ENCODE data around the gene SORBS2.
"Not testable (repeated sequence)": the region's sequence is repeated elsewhere in the genome, so short reads cannot be mapped to it uniquely, and the experiment has no call there.

Gene SORBS2, protein sequence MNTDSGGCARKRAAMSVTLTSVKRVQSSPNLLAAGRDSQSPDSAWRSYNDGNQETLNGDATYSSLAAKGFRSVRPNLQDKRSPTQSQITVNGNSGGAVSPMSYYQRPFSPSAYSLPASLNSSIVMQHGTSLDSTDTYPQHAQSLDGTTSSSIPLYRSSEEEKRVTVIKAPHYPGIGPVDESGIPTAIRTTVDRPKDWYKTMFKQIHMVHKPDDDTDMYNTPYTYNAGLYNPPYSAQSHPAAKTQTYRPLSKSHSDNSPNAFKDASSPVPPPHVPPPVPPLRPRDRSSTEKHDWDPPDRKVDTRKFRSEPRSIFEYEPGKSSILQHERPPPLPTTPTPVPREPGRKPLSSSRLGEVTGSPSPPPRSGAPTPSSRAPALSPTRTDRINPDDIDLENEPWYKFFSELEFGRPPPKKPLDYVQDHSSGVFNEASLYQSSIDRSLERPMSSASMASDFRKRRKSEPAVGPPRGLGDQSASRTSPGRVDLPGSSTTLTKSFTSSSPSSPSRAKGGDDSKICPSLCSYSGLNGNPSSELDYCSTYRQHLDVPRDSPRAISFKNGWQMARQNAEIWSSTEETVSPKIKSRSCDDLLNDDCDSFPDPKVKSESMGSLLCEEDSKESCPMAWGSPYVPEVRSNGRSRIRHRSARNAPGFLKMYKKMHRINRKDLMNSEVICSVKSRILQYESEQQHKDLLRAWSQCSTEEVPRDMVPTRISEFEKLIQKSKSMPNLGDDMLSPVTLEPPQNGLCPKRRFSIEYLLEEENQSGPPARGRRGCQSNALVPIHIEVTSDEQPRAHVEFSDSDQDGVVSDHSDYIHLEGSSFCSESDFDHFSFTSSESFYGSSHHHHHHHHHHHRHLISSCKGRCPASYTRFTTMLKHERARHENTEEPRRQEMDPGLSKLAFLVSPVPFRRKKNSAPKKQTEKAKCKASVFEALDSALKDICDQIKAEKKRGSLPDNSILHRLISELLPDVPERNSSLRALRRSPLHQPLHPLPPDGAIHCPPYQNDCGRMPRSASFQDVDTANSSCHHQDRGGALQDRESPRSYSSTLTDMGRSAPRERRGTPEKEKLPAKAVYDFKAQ (N-terminal part only)

DNA sequence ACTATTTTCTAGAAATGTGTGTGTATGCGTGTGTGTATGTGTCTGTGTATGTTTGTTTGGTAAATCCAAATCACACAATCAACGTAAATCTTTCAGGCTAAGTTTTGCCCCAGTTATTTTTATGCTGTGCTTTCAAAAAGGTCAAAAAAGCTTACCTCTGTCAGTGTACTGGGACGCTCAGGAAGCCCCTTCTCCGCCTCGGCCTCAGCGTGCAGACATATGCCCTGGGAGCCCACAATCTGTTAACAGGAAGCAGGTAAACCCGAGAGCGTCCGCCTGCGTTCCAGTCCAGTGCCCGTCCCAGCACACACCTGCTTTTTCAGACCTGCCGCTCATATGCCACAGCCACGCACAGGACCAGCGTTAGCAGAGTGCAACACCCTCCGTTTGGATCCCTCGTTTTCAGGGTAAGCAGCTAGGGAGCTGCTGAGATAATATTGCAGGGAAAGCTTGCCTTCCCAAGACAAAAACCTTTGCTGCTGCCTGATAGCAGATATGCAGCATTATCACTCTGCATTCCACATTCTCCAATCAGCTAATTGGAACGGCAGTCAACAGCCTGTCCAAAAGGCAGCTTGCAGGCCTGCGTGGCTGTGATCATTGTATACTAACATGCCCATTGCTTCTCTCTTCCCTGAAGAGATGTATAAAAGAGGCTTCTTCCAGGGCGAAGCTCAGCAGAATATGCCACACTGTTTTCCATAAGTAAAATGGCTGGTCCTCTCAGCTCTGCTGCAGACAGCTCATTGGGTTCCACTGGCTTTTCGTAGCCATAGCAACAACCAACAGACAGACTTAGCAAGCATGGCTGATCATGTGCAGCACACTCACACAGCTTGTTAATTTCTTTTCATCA lies at the start of gene SORBS2:
SORBS2 (minus strand) TSS at position 686 of the 856 bp plus-strand sequence. CDS start 121,623 bp downstream, outside the sequence.
- peak; percentile 84 for DNase-seq

DNA sequence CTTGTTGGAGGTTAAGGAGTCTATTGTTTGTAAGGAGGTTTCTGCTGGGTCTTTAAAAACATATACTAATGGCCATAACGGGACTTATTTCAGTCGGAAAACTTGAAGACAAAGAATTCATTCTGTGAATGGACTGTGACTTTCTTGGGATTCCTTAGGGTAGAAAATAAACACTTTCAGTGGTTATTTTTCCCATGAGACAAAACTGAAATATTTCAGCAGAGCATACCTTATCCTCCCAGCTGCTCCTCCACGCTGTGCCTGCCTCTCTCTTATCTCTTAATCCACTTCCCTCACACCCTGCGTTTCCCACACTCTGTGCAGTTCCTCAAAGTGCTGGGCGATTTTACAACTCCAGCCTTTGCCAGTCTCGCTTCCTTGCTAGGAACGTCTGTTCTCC lies 47.1 kb upstream of the SORBS2 start:
- no peak for DNase-seq

DNA sequence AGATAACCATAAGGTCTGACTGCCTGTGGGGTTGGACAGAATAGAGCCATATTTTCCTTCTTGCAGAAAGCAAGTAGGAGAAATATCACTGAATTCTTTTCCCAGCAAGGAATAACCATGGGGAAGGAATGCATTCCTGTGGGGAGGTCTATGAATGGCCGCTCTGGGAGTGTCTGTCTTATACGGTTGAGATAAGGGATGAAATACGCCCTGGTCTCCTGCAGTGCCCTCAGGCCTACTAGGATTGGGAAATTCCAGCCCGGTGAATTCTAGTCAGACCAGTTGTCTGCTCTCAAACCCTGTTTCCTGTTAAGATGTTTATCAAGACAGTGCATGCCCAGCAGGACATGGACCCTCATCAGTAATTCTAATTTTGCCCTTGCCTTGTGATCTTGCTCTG lies 45.6 kb upstream of the SORBS2 start:
- DNase-seq: not testable (repeated sequence)

DNA sequence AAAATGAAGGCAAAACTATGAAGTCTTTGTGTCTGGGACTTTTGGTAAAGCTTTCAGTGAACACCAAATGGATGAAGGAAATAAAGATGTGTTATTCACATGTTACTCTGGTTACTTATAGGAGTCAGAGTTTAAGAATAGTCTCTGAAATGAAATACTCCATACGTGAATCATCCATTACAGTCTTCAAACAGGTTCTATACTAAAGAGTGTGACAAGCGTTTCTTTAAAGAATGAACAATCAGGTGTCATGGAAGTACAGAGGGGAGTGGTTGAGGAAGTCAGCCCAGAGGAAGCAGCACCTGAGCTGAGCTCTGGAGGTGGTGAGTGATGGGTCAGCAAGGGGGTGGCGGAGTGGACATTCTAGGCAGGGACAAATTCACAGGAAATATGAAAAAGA lies 41.8 kb upstream of the SORBS2 start:
- DNase-seq: no peak

DNA sequence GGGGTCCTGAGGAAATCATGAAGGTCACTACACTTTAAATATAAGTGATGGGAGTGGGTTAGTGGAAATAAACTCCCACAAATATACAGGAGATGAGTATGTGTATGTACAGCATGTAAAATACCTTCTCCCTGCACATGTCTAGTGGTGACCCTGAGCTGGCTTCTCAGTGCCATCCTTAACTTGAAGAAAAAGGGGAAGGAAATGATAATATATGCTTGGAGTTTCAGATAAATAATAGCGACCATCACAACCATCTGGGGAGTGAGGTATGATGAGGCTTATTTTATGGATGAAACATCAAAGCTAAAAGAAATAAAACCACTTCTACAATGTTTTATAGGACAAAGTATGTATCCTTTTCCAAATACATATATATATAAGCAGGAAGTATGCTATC lies 41.0 kb upstream of the SORBS2 start:
- DNase-seq: no peak

DNA sequence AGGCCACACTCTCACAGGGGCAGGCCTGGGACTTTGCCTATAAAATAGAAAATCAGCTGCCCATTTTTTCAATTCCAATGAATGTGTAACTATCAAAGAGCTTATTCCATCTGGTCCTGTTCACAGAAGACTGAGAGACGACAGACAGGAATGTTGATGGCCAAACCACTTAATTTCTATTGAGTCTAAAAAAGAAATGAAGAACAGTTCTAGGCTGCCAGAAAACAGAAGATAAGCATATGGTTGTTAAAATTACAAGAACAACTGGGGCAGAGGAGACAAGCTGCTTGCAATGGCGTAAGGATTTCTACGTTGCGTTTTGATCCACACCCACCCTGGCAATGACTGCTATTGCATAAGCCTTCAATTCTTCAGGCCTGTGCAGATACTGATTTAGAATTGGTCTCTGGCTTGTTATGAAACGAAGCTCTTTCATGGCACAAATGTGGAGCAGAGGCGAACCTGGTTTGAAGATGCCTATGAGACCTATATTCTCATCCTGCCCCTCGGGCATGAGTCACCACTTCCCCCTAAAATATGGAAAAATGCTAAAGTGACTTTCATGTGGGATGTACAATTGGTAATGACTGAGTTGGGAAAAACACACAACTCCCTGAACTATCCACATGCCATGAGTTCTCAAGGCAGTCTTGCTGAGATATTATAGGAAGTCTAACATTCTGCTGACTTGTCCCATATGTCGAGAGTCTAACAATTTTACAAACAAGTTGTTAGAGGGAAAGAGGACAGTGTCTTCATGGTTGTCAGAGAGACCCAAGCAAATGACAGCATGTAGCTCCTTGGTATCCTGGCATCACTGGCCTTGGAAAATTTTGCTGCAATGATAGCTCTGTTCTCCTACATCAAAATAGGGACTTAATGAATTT lies 37.9 kb upstream of the SORBS2 start:
- no peak for DNase-seq

DNA sequence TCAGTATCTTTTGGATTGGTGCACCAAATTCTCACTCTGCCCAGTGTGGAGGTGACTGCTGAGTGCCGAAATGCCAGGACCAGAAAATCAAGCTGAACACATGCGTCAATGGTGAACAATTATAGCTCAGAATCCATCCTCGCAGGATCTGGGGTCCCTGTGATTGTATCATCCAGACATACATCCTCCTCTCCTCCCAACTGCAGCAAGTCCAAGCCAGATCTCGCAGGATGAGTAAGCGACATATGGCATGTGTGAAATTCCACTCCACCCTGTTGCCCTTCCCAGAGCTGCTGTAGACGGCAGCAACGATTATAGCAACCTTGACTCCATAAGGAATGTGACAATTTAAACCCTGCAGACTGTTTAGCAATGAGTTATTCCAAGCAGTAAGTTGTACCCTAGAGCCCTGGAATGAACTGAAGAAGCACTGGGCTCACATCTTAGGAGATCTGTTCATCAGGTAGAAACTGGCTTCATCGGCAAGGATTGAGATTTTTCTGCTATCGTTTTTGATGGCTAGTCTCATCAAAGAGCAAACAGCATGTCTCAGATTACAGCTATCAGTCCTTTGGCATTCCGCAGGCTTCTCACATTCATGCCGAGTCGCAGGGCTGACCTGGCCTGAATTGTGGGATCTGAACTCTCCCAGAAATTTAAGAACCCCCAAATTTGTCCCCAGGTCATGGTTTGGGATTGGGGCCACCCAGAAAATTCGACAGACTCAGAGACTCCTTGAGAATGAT lies 35.5 kb upstream of the SORBS2 start:
- peak; percentile 50 for DNase-seq

DNA sequence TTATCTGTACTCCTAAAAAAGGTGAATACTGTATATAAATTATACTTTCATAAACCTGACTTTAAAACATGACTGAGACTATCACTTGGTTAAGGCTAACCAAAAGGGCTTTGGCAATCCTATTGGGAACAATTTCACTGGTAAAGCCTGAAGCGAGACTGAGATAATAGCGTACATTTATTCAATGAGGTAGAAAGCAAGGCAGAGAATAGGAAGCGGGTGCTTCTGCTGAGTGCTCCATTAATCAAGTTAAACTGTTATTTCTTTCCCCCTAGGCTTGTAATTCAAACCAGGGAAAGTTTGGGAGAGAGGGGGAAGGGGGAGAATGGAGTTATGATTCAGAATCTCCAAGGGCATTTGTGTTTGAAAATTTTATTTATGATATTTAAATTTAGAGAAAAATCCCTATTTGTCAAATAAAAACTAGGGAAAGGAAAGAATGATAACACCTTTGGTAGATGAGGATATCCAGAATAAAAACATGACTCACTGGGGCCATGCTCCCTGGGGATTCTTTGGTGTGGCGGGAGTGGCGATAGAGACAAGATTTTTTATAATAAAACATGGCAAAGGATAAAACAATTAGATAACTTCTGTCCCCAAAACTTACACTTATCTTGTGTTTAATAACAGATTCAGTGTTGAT lies 34.6 kb upstream of the SORBS2 start:
- no peak for DNase-seq

DNA sequence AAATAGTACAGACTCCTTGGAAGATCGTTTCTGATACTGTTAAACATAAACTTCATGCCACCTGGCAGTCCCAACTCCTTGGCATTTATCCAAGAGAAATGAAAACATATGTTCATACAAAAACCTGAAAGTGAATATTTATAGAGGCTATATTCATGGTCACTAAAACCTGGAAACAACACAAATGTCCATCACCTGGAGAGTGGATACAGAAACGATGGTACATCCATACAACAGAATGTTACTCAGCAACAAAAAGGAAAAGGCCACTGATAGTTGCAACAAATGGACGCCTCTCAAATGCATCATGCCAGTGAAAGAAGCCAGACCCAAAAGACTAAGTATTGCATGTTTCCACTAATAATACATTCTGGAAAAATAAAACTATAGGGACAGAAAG lies 34.0 kb upstream of the SORBS2 start:
- DNase-seq: no peak

DNA sequence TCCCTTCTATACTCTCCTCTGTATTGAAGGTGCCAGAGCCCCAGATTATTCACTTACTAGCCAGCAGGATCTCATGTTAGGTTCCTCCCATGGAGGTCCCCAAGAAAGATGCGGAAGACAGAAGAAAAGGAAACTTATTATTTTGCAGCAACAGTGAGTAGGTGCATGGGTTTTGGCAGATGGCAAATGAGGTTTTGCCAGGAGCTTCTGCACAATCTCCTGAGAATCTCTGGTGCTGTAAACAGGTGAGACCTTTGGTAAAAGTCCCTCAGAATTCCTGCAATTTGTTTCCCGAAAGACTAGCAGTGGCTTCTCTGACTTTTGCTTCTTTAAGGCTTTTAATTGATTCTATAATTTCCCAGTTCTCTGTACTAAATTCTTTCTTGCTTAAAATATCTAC lies 29.5 kb upstream of the SORBS2 start:
- DNase-seq: no peak

DNA sequence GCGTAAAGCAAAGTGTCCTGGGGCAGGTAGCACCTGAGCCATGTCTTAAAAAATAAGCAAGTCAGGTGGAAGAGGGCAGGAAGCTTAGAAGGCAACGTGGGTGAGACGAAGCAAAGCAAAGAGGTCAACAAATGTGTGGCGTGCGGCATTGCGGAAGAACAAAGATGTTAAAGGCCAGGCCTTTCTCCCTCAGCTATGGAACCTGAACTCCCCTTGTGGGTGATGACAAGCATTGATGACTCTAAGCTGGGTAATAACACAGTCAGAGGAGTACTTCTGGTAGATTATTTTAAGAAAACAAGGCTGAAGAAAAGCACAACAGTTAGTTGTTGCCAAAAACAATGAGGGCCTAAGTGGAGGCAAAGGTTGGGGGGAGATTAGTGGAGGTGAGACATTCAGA lies 29.0 kb upstream of the SORBS2 start:
- DNase-seq: no peak

DNA sequence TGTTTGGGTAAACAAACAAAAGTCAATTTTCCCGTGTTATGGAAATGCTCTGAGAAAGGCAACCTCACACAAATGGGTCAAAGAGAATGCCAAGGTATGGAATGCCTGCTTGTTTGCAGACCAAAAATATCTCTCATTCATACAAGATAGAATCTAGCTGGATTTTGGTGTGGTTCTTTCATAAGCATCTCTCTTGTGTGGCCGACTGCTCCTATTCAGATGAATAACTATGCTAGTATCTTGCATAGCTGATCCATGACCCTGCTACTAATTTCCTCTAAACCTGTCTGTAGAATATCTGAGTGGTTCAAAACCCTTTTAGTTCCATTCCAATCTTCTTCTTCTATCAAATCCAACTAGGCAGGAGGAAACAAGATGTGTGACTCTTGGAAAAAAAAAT lies 28.2 kb upstream of the SORBS2 start:
- DNase-seq: no peak

DNA sequence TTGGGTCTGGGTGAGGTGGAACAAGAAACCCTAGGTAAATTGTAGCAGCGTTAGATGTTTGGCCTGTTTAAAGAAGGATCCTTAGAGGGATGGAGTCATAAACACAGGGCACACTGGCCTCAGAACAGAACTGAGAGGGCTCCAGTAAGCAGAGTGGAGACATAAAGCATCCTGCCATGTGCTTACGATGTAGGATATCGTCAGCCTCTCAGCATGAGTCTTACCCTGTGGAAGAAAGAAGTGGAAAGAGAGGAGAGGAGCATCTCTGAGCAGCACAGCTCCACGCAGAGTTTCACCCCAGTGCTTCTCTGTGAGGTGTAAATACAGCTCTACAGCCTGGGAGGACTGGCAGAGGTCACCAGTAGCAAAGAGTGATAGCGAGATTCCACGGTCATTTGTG lies 27.8 kb upstream of the SORBS2 start:
- DNase-seq: no peak

DNA sequence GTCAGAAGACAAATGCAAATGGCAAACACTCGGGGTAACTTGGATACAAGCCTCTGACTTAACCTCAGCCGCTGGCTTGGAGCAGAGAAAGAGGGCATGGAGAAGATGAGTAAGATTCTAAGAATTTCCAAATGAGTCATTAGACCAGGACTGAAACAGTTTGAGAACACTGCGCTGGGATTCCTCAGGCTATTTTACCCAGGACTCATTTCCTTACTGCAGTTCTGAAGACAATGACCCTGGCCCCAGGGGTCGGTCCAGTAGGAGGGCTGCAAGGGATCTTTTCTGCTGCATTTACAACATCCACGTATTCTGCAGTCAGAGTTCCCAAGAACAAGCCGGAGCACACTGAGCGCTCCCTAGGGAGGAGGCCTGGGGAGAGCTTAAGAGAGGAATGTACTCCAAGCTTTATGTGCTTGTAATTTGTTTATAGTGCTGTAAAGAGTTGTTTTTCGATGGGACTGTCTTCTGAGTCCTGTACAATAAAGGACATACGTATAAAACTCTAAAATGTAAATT lies 27.3 kb upstream of the SORBS2 start:
- peak; percentile 5 for DNase-seq

DNA sequence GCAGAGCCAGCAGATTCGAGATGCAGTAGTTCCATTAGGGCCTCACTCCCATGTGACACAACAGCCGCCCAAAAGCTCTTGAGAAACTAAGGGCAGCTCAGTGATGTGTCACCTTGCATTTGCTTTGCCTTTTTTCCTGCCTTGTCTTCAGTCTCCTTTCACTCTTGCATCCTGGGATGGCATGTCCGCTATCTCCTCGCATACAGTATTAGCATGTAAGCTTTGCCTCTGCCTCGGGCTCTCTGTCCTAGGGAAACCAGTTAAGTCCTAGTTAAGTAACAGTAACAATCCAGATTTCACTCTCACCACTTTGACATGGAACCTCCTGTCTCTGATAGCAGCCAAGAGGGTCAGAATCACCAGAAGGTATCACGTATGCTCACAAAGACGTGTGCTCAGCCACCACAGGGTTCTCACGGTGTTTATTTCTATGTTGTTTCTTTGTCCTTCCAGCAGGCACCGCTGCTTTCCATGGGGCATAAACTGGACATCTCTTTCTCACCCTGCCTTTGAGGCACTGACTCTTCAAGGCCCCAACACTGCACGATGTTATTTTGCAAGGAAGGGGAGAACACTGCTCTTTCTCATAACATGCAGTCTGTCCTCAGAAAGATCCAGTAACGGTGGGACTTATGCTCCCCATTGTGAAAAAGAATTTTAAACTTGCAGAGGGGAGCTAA lies 26.7 kb upstream of the SORBS2 start:
- no peak for DNase-seq

DNA sequence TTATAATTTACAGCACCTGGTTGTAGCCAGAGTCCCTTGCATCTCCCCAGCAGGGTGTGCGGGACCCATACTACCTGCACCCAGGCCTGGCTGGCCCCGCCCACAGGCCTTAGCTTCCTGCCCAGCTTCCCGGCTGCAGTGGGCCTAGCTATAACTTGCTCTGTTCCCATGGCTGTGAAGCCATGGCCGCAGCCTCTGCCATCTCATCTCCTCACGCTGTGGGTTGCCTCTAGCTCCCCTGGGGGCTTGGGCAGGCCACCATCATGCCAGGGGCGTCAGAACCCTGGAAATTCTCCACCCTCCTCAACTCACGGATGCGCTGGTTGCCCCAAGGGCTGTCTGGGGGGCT lies 26.1 kb upstream of the SORBS2 start:
- no peak for DNase-seq

DNA sequence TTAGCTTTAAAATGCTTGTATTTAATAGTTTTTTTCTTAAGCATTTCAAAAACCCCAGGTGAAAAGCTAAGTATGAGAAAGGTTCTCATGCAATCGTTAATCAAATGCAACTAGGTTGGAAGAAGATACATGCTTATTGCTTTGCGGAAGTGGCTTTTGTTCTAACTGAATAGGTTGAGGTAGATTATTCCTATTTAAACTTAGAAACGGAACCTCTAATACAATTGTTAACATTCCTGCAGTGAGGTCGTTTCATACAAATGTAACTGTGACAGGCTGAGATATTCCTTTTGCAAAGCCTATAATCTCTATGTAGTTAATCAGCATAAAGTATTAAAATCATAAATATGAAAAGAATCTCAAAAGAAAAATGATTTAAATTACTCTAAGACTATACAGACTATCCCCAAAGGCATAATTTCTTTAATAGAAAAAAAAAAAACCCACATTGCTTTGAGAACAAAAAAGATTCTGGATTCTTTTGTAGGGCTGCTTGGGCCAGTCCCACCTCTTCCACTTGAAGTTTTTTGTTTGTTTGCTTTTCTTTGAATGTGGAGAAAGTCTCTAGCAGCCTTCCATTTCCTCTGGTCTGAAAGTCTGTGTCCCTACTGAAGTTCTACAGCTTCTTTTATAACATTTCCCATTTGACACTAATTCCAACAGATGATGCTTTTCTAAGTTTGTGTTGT lies 25.6 kb upstream of the SORBS2 start:
- DNase-seq: no peak

DNA sequence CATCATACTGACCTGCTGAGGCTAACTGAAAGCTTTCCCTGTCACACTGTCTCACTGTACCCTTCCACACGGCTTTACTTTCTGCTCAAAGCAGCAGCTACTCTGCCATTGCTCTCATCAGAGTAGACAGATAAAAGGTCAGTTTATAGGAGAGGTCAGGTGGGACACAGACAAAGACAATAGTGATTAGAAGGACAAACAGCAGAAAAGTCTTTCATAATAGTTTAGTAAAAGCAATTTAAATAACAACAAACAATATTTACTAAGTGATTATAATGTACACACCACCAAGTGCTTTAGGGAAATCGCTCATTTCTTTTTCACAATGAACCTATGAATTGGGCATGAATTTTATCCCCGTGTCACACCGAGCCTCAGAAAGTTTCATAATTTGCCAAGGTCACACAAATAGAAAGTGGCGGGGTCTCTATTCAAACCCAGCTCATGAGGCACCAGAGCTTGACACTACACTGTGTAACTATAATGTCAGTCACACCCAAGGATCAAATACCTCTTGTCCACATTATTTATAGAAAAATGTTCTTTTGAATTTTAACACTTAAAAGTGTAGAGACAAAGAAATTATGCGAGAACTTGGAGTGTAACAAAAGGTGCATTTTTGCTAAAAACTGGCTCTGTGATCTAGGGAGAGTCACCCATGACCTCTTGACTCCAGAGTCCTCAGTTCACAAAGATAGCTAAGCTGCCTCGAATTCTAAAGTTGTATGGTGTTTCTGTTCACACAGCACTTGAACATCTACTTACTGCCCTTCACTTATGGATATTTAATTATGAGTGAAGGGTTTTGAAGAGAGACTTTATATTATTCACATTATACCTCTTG lies 24.5 kb upstream of the SORBS2 start:
- DNase-seq: no peak

Data from NCI-H526 treated with DMSO at 0.1 percent for 48 hours (cell line).